HG03095 (cell line): ENCODE measurements around the gene RIN3.
A peak's percentile ranks its signal among the peaks of the same experiment; 100 is the strongest.

ENCODE experiments used
- ATAC-seq: cut with Tn5 transposase; IDR thresholded peaks from one replicate; pipeline ENCODE4 v1.9.1; 2021; ENCODE audit warnings: moderate library complexity; ENCODE audit not compliant: unreplicated experiment

The RIN3 gene

DNA sequence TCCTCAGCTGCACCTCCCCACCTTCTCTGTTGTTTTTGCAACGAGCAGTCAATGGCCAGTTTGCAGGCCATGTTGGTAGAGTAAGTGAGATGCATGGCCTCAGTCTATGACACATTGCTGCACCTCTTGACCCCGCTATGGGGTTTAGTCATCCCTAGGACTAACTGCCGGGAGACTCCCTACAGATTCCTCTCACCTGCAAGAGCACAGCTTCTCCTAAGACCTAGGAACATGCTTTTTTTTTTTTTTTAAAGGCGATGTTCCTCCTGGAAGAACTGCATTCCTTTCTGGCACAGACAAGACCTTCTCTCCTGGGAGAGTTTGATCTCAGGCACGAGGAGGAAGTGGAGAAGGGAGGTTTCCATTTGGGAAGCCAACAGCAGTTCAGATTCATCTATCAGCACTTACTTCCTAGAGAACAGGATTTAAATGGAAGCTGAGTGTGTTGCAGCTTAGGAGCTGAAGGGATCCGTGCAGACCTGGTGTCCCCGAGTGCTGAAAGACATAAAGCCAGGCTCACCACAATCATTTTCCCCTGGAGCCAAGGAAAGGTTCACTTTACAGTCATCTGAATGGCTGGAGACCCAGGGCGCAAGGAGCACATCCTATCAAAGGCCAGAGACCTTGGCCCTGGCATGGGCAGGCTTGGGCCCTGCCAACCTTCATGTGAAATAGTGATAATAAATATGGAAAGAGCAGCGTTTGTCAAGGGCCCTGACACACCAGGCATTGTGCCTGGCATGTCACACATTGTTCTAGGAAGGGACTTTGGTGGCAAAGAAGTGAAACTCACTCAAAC is 130.8 kb downstream of the RIN3 start:
- no peak for ATAC-seq

GRCh38 chr14:92644970-92645515 is 131.5 kb downstream of the RIN3 start:
- ATAC-seq = no peak

GRCh38 chr14:92645841-92646478 is 132.4 kb downstream of the RIN3 start:
- ATAC-seq = no peak

- no peak for ATAC-seq
Observed at GRCh38 chr14:92646952-92647796, 133.6 kb downstream of the RIN3 start.

GRCh38 chr14:92647797-92648279 is 134.3 kb downstream of the RIN3 start:
- ATAC-seq = no peak

DNA sequence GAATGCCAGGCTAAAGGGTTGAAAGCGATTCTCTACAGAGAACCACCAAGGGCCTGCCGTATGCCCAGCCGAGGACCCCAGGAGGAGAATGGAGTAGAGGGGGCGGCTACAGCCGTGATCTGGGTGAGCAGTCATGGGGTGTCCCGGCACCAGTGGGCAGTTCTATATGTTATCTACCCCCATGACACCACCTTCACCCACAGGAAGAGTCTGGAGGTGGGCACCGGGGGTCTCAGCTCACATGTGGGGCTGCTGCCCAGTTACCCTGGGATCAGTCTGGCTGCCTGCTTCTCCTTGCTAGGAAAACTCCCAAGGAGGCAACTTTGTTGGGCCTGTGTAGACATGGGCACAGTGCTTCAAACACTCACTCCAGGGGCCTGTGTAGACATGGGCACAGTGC is 135.5 kb downstream of the RIN3 start:
- no peak for ATAC-seq

GRCh38 chr14:92649934-92650545 is 136.5 kb downstream of the RIN3 start:
- ATAC-seq = no peak

DNA sequence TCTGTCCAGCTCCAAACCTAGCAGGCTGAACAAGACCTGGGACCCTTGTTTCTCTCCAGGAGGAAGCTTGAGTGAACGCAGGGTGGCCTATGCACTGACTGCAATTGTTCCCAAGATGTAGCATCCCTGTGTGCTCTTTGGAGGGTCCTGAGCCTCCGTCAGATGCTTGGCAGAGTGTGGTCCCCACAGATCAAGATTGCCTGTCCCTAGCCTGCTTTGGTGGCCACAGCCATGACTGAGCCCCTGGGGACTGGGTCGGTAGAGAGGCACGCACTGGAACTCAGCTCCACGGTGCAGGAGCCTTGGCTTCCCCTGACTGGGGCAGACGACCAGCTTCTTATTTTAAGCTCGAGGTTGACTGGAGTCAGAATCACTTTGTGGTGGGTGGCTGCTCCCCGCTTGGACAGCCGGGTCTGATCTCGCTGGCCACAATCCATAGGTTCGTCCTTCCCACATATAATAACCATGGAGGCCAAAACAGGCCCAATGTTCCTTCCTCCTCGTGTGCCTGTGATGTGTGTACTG is 137.1 kb downstream of the RIN3 start:
- peak; percentile 5 for ATAC-seq

- ATAC-seq = peak; percentile 64
Observed at GRCh38 chr14:92651106-92651757, 137.7 kb downstream of the RIN3 start.

GRCh38 chr14:92651758-92652406 is 138.3 kb downstream of the RIN3 start:
- ATAC-seq = no peak

DNA sequence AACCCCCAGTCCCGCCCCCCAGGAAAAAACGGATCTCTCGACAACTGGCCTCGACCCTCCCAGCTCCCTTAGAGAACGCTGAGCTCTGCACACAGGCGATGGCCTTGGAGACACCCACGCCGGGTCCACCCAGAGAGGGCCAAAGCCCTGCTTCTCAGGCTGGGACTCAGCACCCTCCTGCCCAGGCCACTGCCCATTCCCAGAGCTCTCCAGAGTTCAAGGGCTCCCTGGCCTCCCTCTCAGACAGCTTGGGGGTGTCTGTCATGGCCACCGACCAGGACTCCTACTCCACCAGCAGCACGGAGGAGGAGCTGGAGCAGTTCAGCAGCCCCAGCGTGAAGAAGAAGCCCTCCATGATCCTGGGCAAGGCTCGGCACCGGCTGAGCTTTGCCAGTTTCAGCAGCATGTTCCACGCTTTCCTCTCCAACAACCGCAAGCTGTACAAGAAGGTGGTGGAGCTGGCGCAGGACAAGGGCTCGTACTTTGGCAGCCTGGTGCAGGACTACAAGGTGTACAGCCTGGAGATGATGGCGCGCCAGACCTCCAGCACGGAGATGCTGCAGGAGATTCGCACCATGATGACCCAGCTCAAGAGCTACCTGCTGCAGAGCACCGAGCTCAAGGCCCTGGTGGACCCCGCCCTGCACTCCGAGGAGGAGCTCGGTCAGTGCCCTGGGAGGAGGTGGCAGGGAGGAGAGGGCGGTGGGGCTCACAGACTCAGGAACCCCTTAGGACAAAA is 139.0 kb downstream of the RIN3 start:
- no peak for ATAC-seq

- ATAC-seq = no peak
Observed at GRCh38 chr14:92653162-92653651, 139.6 kb downstream of the RIN3 start.

DNA sequence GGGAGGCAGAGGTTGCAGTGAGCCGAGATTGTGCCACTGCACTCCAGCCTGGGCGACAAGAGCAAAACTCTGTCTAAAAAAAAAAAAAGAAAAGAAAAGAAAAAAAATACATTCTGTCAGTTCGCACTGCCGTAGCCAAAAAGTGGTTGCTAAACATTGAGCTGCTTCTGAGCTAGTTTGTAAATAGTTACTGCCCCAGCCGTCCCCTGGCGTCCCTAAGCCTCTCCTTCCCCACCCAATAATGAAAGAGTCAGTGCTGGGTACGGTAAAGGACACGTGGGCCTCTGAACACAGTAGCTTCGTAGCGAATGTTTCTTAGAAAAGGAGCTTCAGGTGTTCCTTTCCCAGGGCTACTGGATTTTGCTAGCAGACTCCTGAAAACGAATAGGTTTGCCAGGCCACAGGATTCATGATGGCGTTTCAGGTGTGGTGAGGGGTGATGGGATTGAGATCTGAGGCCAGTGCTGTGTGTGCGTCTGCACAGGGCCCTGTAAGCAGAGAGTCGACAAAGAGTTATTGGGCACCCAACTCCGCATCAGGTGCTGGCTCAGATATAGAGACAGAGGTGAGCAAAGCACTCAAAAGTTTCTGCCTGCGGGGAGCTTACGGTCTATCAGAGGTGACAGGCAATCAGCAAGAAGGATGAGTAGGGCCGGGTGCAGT is 140.8 kb downstream of the RIN3 start:
- no peak for ATAC-seq

DNA sequence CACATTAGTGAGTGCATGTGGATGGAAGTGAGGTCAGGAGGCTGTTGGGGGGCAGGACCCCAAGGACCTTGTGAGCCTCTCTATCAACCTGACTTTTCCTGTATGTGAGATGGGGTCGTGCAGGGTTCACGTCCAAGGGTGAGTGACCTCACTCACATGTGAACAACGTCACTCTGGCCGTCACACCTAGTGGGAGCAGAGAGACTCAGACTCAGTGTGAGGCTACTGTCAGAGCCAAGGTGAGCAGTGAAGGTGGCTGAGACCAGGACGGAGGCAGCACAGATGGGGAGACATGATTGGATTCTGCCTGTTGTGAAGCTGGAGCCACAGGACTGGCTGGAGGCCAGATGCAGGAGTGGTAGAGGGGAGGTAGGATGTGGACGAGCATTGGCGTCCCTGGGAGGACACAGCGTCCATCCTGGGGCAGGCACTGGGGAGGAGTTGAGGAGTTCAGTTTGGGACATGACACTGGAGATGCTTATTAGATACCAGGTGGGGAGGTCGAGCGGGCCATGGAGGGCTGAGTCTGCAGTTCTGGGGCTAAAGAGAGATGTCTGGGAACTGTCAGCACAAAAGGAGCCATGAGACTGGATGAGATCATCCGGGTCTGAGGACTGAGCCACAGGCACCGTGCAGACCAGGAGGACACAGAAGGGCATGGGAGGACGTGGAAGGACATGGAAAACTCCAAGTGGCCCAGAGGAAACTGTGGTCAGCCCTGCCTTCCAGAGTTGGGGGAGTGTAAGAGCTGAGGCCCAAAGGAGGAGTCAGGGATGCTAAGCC is 142.0 kb downstream of the RIN3 start:
- ATAC-seq = no peak

DNA sequence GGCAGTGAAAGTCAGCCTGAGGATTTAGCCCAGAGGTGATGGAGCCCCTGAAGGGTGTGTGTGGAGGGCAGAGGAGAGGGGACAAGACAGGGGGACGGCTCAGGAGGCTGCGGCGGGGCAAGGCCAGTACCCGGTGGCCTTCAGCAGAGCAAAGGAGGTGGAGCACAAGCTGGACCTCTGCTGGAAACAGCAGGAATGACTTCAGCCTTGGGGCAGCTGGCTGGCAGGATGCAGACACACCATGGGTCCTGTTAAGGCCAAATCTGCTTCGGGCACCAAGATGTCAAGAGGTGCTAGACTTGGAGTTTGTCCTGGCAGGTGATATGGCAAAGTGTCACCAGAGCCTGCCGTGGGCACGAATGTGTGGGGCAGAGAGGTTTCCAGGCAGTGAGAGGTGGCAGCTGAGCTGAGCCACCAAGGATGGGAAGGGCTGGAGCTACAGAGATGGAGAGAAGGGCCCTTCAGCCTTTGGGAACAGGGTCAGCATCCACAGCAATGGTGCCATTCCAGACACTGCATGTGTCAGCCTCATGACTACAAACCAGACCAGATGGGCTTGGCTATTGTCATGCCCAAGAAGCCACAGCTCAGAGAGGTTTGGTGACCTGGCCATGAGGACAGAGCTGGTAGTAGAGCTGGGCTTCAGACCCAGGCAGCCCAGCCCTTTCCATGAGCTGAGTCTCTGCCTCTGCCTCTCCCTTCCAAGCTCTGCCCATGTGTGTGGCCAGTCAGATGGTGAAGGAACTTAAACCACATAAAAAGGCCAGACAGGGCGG is 142.9 kb downstream of the RIN3 start:
- ATAC-seq = no peak

- no peak for ATAC-seq
Observed at GRCh38 chr14:92657457-92658142, 144.0 kb downstream of the RIN3 start.
